A549 (cell line): ENCODE measurements around the gene PAX4. TPM values are rescaled to one million over a fixed set of nuclear protein-coding genes. Genes with fewer than 3 reads are reported as not detected.
"Not testable (repeated sequence)": the region's sequence is repeated elsewhere in the genome, so short reads cannot be mapped to it uniquely, and the experiment has no call there.

Experiments
- ATAC-seq, 2 experiments: fragments of 200-7000 bp in 1 of 2; fragments of >200 bp in 1 of 2; cut with Nextera tagmentation in 1 of 2; cut with Tn5 transposase in 1 of 2; 3 replicates each; pipeline versions ENCODE4 v1.8.0 to v1.9.1; 2018 to 2020; ENCODE audit warnings: mild to moderate bottlenecking in 1 of 2, moderate library complexity in 1 of 2
- CTCF ChIA-PET: fragments of 300-600 bp; sonication (Branson Sonifier 250); formaldehyde crosslinking; extraction: SDS; loops from one replicate; lab custom pipeline; 2021; ENCODE audit warnings: antibody characterized with exemption, inconsistent platforms; lab: Yijun Ruan, JAX
- POLR2A ChIA-PET: fragments of 350-600 bp; formaldehyde crosslinking; extraction: SDS; loops from one replicate; lab custom pipeline; 2021; ENCODE audit warnings: antibody characterized with exemption, inconsistent platforms; lab: Yijun Ruan, JAX
- DNase-seq, 2 experiments: peaks; one replicate each; pipeline versions ENCODE4 v3.0.0 to v3.0.0-alpha.2; 2011 to 2016; ENCODE audit warnings: low read depth in 1 of 2, low spot score in 1 of 2
- FAIRE-seq: peaks from 2 replicates; lab custom pipeline; 2011; peaks lifted over from hg19 to GRCh38; lab: Jason Lieb, UNC
- H3K27ac ChIP-seq, 2 experiments: fragments of >200 bp; sonication (Bioruptor Twin); formaldehyde crosslinking; 3 replicates each; pipeline ENCODE4 v1.5.1; 2016 to 2017
- H3K4me1 ChIP-seq: fragments of >200 bp; sonication (Bioruptor Twin); formaldehyde crosslinking; 3 replicates; pipeline ENCODE4 v1.6.1; 2016
- H3K4me2 ChIP-seq: fragments of >200 bp; sonication (Bioruptor Twin); formaldehyde crosslinking; 3 replicates; pipeline ENCODE4 v1.6.1; 2016
- H3K4me3 ChIP-seq: fragments of >200 bp; sonication (Bioruptor Twin); formaldehyde crosslinking; 3 replicates; pipeline ENCODE4 v1.5.1; 2016
- H3K9me3 ChIP-seq: fragments of >200 bp; sonication (Bioruptor Twin); formaldehyde crosslinking; 3 replicates; pipeline ENCODE4 v1.6.1; 2016
- CBX2 ChIP-seq: fragments of 200-600 bp; sonication (generic); IDR thresholded peaks from 2 replicates; pipeline ENCODE4 v1.6.1; 2016; ENCODE audit warnings: low read depth, mild to moderate bottlenecking, borderline replicate concordance
- CBX8 ChIP-seq: fragments of 200-600 bp; sonication (generic); IDR thresholded peaks from 2 replicates; pipeline ENCODE4 v1.6.1; 2016
- CEBPB ChIP-seq, 2 experiments: fragments of >200 bp in 1 of 2; sonication (Bioruptor Twin) in 1 of 2; formaldehyde crosslinking in 1 of 2; IDR thresholded peaks; 2 replicates each; pipeline ENCODE4 v1.6.1; 2012 to 2016
- CHD2 ChIP-seq: fragments of 150-350 bp; IDR thresholded peaks from 2 replicates; pipeline ENCODE4 v1.6.1; 2014; ENCODE audit warnings: low read length; ENCODE audit not compliant: partially characterized antibody
- CHD4 ChIP-seq: fragments of 200-600 bp; sonication (generic); IDR thresholded peaks from 2 replicates; pipeline ENCODE4 v1.6.1; 2016; ENCODE audit warnings: antibody characterized with exemption, mild to moderate bottlenecking, borderline replicate concordance
- EHF ChIP-seq: fragments of 250-450 bp; sonication (Bioruptor Pico); IDR thresholded peaks from 2 replicates; pipeline ENCODE4 v1.5.0; 2020; ENCODE audit warnings: mild to moderate bottlenecking
- FOSB ChIP-seq: fragments of 250-450 bp; sonication (Bioruptor Pico); IDR thresholded peaks from 2 replicates; pipeline ENCODE4 v1.5.0; 2020; ENCODE audit warnings: mild to moderate bottlenecking, moderate library complexity
- FOSL2 ChIP-seq, 2 experiments: fragments of 450-650 bp in 1 of 2; fragments of >200 bp in 1 of 2; sonication (Bioruptor Twin) in 1 of 2; formaldehyde crosslinking; IDR thresholded peaks; 2 replicates each; pipeline versions ENCODE4 v1.5.0 to v1.6.1; 2016 to 2020; ENCODE audit warnings: mild to moderate bottlenecking in 1 of 2, moderate library complexity in 1 of 2
- HEYL ChIP-seq: fragments of 250-450 bp; sonication (Bioruptor Pico); IDR thresholded peaks from 2 replicates; pipeline ENCODE4 v1.8.0; 2021; ENCODE audit warnings: mild to moderate bottlenecking, moderate library complexity
- JUN ChIP-seq, 2 experiments: fragments of >200 bp; sonication (Bioruptor Twin); formaldehyde crosslinking; IDR thresholded peaks; 2 replicates in 1 of 2; 3 replicates in 1 of 2; pipeline ENCODE4 v1.6.1; 2016 to 2017
- MAZ ChIP-seq: fragments of 150-350 bp; IDR thresholded peaks from 2 replicates; pipeline ENCODE4 v1.6.1; 2014; ENCODE audit warnings: antibody characterized with exemption, low read depth, low read length, borderline replicate concordance
- PBX3 ChIP-seq: IDR thresholded peaks from 2 replicates; pipeline ENCODE4 v1.6.1; 2012
- PHF8 ChIP-seq: fragments of 200-600 bp; sonication (generic); IDR thresholded peaks from 2 replicates; pipeline ENCODE4 v1.6.1; 2016; ENCODE audit warnings: low read depth, mild to moderate bottlenecking, antibody characterized with exemption, moderate library complexity, borderline replicate concordance
- RAD21 ChIP-seq, 2 experiments: fragments of >200 bp in 1 of 2; sonication (Bioruptor Twin) in 1 of 2; formaldehyde crosslinking in 1 of 2; IDR thresholded peaks in 1 of 2; conservative IDR thresholded peaks in 1 of 2; 2 replicates in 1 of 2; 3 replicates in 1 of 2; pipeline ENCODE4 v1.6.1; 2012 to 2018; ENCODE audit warnings: inconsistent platforms in 1 of 2
- RARB ChIP-seq: fragments of 250-450 bp; sonication (Bioruptor Pico); IDR thresholded peaks from 2 replicates; pipeline ENCODE4 v1.8.0; 2021; ENCODE audit warnings: mild to moderate bottlenecking, moderate library complexity
- REST ChIP-seq: fragments of 200-600 bp; sonication (generic); IDR thresholded peaks from 2 replicates; pipeline ENCODE4 v1.6.1; 2016; ENCODE audit warnings: antibody characterized with exemption, mild to moderate bottlenecking, moderate library complexity
- TFCP2L1 ChIP-seq: fragments of 250-450 bp; sonication (Bioruptor Pico); IDR thresholded peaks from 2 replicates; pipeline ENCODE4 v1.5.0; 2021; ENCODE audit warnings: mild to moderate bottlenecking
- ZNF302 ChIP-seq: fragments of 250-450 bp; sonication (Bioruptor Pico); IDR thresholded peaks from 2 replicates; pipeline ENCODE4 v1.9.0; 2021; ENCODE audit warnings: inconsistent platforms, mild to moderate bottlenecking, moderate library complexity
- WGBS: methylation state at CpG from one replicate; pipeline ENCODE4 v1.1.6; 2017; ENCODE audit errors: missing lambda C conversion rate; 5-methylcytosine and 5-hydroxymethylcytosine counted together
- polyA plus RNA-seq, 4 experiments: library from polyadenylated mRNA; depleted of rRNA in 3 of 4; stranded (reverse); fragments of >200 nt; fragmentation: RNase III in 1 of 4; extraction: RNeasy Plus Mini Kit Qiagen cat#74134 plus additional on column Dnase treatment in 1 of 4; gene quantifications; 2 replicates in 3 of 4; 3 replicates in 1 of 4; pipeline ENCODE4 v1.2.3, GENCODE V29; 2011 to 2017
- TF ChIP-seq, protein P1 (sequence below): fragments of 250-450 bp; sonication (Bioruptor Pico); IDR thresholded peaks from 2 replicates; pipeline ENCODE4 v1.5.0; 2021; ENCODE audit warnings: mild to moderate bottlenecking, moderate library complexity, borderline replicate concordance
- TF ChIP-seq, protein P2 (sequence below): fragments of 250-450 bp; sonication (Bioruptor Pico); IDR thresholded peaks from 2 replicates; pipeline ENCODE4 v1.5.0; 2020; ENCODE audit warnings: low read depth, mild to moderate bottlenecking, moderate library complexity
- TF ChIP-seq, protein P3 (sequence below): fragments of 150-350 bp; IDR thresholded peaks from 2 replicates; pipeline ENCODE4 v1.6.1; 2014; ENCODE audit warnings: low read depth, mild to moderate bottlenecking, low read length

The PAX4 gene
- polyA plus RNA-seq, 2 of the 4 experiments (the other 2 are of a cell fraction) = not detected

DNA sequence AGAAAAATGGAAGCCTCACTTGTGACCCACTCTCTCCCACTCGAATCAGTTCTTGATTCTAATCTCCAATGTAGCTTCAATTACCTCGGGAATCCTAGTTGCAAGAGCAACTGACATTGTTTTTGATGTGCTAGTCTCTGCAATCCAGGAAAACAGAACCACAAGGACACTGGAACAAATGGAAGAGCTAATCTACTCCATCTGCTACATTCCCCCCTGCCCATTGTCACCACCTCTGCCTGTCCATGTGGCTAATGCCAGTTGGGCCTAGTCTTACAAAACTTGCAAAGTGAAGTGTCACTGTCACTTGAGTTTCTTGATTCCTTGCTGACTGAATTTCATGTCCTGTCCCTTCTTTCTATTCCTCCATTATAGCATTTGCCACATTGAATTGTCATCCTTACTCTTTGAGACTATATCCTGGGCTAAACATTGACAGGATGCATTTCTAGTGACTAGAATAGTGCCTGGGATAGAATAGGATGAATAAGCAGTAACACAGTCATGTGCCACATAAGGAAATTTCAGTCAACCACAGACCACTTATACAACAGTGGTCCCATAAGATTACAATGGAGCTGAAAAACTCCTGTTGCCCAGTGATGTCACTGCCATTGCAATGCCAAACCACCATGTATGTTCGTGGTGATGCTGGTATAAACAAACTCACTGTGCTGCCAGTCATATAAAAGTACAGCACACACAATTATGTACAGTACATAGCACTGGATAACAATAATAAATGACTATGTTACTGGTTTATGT lies 46.0 kb downstream of the PAX4 start (continued):
- TF ChIP-seq, protein P1, sequence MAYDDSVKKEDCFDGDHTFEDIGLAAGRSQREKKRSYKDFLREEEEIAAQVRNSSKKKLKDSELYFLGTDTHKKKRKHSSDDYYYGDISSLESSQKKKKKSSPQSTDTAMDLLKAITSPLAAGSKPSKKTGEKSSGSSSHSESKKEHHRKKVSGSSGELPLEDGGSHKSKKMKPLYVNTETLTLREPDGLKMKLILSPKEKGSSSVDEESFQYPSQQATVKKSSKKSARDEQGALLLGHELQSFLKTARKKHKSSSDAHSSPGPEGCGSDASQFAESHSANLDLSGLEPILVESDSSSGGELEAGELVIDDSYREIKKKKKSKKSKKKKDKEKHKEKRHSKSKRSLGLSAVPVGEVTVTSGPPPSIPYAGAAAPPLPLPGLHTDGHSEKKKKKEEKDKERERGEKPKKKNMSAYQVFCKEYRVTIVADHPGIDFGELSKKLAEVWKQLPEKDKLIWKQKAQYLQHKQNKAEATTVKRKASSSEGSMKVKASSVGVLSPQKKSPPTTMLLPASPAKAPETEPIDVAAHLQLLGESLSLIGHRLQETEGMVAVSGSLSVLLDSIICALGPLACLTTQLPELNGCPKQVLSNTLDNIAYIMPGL (CRISPR knock-in tag) = no peak
- TF ChIP-seq JUN (IDR thresholded peaks at IDR 0.05) (no peak), CHD4 (no peak), FOSL2 (IDR thresholded peaks at IDR 0.05) (no peak), FOSL2 (CRISPR knock-in tag; IDR thresholded peaks at IDR 0.05) (no peak), RAD21 (conservative IDR thresholded peaks at IDR 0.05 in 1 of 2, IDR thresholded peaks at IDR 0.05 in 1 of 2) (no peak), CHD2 (no peak)
- TF ChIP-seq, all 56 proteins: peak for 0

- POLR2A ChIA-PET, H3K4me3 ChIP-seq, H3K4me2 ChIP-seq, H3K27ac ChIP-seq, DNase-seq, H3K9me3 ChIP-seq, CTCF ChIA-PET, H3K4me1 ChIP-seq, ATAC-seq, FAIRE-seq: not testable (repeated sequence)
- WGBS = no CpG with 5 or more reads among the region's 3 CpGs
Observed at GRCh38 chr7:127568034-127568433, 49.9 kb downstream of the PAX4 start.

GRCh38 chr7:127566242-127566641 lies 51.7 kb downstream of the PAX4 start:
- ATAC-seq (no peak), FAIRE-seq (no peak), DNase-seq (no peak)
- Histone ChIP-seq H3K4me3 (no peak overlapping the region), H3K4me2 (no peak overlapping the region), H3K9me3 (0 out of 3 replicates have a peak, but pooled peaks cover 4% of the 10 kb centered on the region)
- WGBS = 51% methylated on average over 3 of the region's 3 CpGs
- POLR2A ChIA-PET = no interaction called here
- TF ChIP-seq HEYL (CRISPR knock-in tag) (no peak), EHF (CRISPR knock-in tag) (no peak), FOSB (CRISPR knock-in tag) (no peak), FOSL2 (IDR thresholded peaks at IDR 0.05) (no peak), FOSL2 (CRISPR knock-in tag; IDR thresholded peaks at IDR 0.05) (no peak), CBX2 (no peak), CHD2 (no peak), MAZ (no peak), RARB (CRISPR knock-in tag) (no peak), CBX8 (no peak), TFCP2L1 (no peak), PHF8 (no peak), PBX3 (no peak), REST (no peak), ZNF302 (CRISPR knock-in tag) (no peak), CEBPB (IDR thresholded peaks at IDR 0.05) (no peak)
- TF ChIP-seq, protein P2, sequence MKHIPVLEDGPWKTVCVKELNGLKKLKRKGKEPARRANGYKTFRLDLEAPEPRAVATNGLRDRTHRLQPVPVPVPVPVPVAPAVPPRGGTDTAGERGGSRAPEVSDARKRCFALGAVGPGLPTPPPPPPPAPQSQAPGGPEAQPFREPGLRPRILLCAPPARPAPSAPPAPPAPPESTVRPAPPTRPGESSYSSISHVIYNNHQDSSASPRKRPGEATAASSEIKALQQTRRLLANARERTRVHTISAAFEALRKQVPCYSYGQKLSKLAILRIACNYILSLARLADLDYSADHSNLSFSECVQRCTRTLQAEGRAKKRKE (CRISPR knock-in tag) = no peak
- TF ChIP-seq, protein P3, sequence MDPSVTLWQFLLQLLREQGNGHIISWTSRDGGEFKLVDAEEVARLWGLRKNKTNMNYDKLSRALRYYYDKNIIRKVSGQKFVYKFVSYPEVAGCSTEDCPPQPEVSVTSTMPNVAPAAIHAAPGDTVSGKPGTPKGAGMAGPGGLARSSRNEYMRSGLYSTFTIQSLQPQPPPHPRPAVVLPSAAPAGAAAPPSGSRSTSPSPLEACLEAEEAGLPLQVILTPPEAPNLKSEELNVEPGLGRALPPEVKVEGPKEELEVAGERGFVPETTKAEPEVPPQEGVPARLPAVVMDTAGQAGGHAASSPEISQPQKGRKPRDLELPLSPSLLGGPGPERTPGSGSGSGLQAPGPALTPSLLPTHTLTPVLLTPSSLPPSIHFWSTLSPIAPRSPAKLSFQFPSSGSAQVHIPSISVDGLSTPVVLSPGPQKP = no peak
- TF ChIP-seq, all 56 proteins: peak for 0
- Histone ChIP-seq H3K27ac (no peak overlapping the region), H3K4me1 (no peaks in the 10 kb centered on the region)
- CTCF ChIA-PET = no interaction called here
